ENCODE results near the gene CDK10.

Gene CDK10

DNA sequence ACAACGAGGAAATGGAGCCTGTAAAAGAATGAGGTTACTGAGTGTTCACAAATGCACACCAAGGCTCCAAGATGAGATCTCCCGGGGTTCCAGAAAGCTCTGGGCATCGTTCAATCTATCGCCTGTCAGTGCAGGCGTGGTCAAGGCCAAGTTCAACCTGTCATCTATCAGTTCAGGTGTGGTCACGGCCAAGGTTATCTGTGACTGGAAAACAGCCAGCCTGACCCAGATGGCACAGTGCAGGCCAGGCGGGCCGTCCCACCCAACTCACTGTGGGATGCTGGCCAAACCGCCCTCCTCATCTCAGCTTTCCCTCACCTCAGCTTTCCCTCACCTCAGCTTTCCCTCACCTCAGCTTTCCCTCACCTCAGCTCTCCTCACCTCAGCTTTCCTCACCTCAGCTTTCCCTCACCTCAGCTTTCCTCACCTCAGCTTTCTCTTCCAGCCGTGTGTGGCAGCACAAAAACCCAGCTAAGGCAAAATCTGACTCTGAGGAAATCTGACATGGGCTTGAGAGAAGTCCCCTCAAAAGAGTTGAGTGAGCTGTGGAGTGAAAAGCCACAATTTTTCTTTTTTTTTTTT, 31.3 kb upstream of the CDK10 start:
- H3K79me2 ChIP-seq (ENCODE audit: low read length) = peaks cover 44% of the 10 kb centered on the region
- H3K4me2 ChIP-seq (ENCODE audit: low read length) = no peak overlapping the region
- no peak overlapping the region for H3K27ac ChIP-seq (ENCODE audit: low read length)
- no peak overlapping the region for H3K9ac ChIP-seq (ENCODE audit: low read length)
- H3K4me1 ChIP-seq (ENCODE audit: low read length) = peaks cover 10% of the 10 kb centered on the region
- no peaks in the 10 kb centered on the region for H3K9me3 ChIP-seq (ENCODE audit: insufficient read depth, low read length)
- H3K4me3 ChIP-seq (ENCODE audit: low read length) = no peak overlapping the region
- no peak overlapping the region for H2AFZ ChIP-seq (ENCODE audit: low read depth, low read length)
- peaks cover 5% of the 10 kb centered on the region for H3K36me3 ChIP-seq (replicated peaks; ENCODE audit: low read depth, low read length)
- no peaks in the 10 kb centered on the region for H4K20me1 ChIP-seq (ENCODE audit: insufficient read depth, low read length)
- TF ChIP-seq EZH2phosphoT487 (IDR thresholded peaks at IDR 0.05; ENCODE audit: low read depth) = no peak
- no peak for TF ChIP-seq CTCF (IDR thresholded peaks at IDR 0.05; ENCODE audit: low read depth, low read length)
- no peaks in the 10 kb centered on the region for H3K27me3 ChIP-seq (ENCODE audit: low read depth, low read length)

DNA sequence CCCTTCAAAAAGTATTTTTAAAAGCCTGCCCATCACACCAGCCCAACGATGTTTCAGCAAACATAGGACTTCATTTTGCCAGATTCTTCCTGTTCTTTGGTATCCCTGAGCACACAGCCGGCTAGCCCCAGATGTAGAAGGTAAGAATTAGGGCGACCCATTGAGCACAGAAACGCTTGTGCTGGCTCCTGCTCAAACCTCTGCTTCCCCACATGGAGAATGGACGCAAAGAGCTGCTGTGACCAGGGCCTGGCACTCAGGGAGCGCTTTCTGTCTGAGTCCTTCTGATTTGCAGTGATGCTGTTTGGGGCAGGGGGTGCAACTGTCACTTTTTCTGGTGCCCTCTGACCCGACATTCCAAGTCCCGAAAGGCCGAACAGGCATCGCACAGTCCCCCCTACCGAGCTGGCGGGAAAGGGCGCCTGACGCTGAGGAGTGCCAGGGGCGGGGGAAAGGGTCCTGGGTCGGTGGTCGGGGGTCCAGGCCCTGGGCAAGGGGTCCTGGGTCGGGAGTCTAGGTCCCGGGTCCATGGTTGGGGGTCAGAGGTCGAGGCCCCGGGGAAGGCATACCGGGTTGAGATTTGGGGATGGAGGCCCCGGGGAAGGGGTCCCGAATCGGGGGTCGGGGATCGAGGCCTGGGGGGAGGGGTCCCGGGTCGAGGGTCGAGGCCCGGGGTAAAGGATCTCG, 29.9 kb upstream of the CDK10 start:
- H3K27ac ChIP-seq (ENCODE audit: low read length) = 0 out of 2 replicates have a peak overlapping the region, but pooled peaks have one; percentile 31
- no peak overlapping the region for H2AFZ ChIP-seq (ENCODE audit: low read depth, low read length)
- H3K79me2 ChIP-seq (ENCODE audit: low read length) = peaks cover 44% of the 10 kb centered on the region
- H3K4me1 ChIP-seq (ENCODE audit: low read length) = peaks cover 10% of the 10 kb centered on the region
- peak overlapping the region; percentile 95 for H3K9ac ChIP-seq (ENCODE audit: low read length)
- H3K36me3 ChIP-seq (replicated peaks; ENCODE audit: low read depth, low read length) = peaks cover 14% of the 10 kb centered on the region
- H3K27me3 ChIP-seq (ENCODE audit: low read depth, low read length) = no peaks in the 10 kb centered on the region
- TF ChIP-seq CTCF (IDR thresholded peaks at IDR 0.05; ENCODE audit: low read depth, low read length) = no peak
- TF ChIP-seq EZH2phosphoT487 (IDR thresholded peaks at IDR 0.05; ENCODE audit: low read depth) = no peak
- H4K20me1 ChIP-seq (ENCODE audit: insufficient read depth, low read length) = no peaks in the 10 kb centered on the region
- peak overlapping the region; percentile 95 for H3K4me3 ChIP-seq (ENCODE audit: low read length)
- no peaks in the 10 kb centered on the region for H3K9me3 ChIP-seq (ENCODE audit: insufficient read depth, low read length)
- H3K4me2 ChIP-seq (ENCODE audit: low read length) = peak overlapping the region; percentile 88

GRCh38 chr16:89657442-89658220, 28.9 kb upstream of the CDK10 start, which contains the start of the genes CHMP1A and SPATA33:
TSS of gene CHMP1A (minus strand) at chr16:89657708. CDS start at chr16:89657588, 120 bp downstream.
TSS of gene SPATA33 (plus strand) at chr16:89657836. CDS start at chr16:89657912, 76 bp downstream.
- Histone ChIP-seq H3K4me3 (ENCODE audit: low read length) (peak within 1 kb of the TSS; percentile 95), H3K9me3 (ENCODE audit: insufficient read depth, low read length) (no peaks in the 10 kb centered on the region), H3K36me3 (replicated peaks; ENCODE audit: low read depth, low read length) (peaks cover 17% of the 10 kb centered on the region), H3K4me2 (ENCODE audit: low read length) (peak within 1 kb of the TSS; percentile 88), H2AFZ (ENCODE audit: low read depth, low read length) (peak within 1 kb of the TSS; percentile 81), H4K20me1 (ENCODE audit: insufficient read depth, low read length) (no peaks in the 10 kb centered on the region), H3K9ac (ENCODE audit: low read length) (peak within 1 kb of the TSS; percentile 95), H3K4me1 (ENCODE audit: low read length) (peaks cover 10% of the 10 kb centered on the region), H3K27me3 (ENCODE audit: low read depth, low read length) (no peaks in the 10 kb centered on the region), H3K79me2 (ENCODE audit: low read length) (peaks cover 44% of the 10 kb centered on the region), H3K27ac (ENCODE audit: low read length) (peak within 1 kb of the TSS; percentile 41)
- no peak for TF ChIP-seq EZH2phosphoT487 (IDR thresholded peaks at IDR 0.05; ENCODE audit: low read depth)
- TF ChIP-seq CTCF (IDR thresholded peaks at IDR 0.05; ENCODE audit: low read depth, low read length) = no peak

Data from OCI-LY3 (cell line).